Suppressor macrophage treated with lipopolysaccharide for 1 hour (primary cell): ENCODE measurements around the gene ZNF202.

ENCODE experiments used
- DNase-seq, 3 donors: peaks; one replicate each; pipeline ENCODE4 v3.0.0-alpha.2; 2020 to 2022

Gene ZNF202

GRCh38 chr11:123681030-123681429 lies 60.4 kb downstream of the ZNF202 start:
- no peak for DNase-seq

- no peak for DNase-seq
Measured at GRCh38 chr11:123678246-123678645, 63.2 kb downstream of the ZNF202 start.

GRCh38 chr11:123677510-123677909 lies 64.0 kb downstream of the ZNF202 start:
- DNase-seq: no peak

- no peak for DNase-seq
Measured at GRCh38 chr11:123674297-123674696, 67.2 kb downstream of the ZNF202 start.
